Measurements from ENCODE around the gene MID1.

DNA sequence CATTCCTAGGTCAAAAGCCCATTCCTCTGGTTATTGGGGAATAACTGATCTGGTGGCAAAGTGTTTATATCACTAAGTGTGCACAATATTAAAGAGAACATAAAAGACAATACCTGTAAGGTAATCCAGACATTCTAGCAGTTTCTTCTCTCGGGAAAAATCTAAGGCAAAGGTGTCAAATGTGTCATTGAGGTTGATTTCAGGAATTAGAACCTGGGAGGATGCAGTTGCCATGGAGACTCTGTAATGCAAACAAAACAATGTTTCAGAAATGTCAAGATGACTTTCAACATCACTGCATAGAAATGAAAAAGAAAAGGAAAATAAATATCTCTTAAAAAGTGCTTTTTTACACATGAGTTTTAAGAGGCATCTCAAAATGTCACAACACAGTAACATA, 145.9 kb downstream of the MID1 start:
- TF ChIP-seq, protein P1, sequence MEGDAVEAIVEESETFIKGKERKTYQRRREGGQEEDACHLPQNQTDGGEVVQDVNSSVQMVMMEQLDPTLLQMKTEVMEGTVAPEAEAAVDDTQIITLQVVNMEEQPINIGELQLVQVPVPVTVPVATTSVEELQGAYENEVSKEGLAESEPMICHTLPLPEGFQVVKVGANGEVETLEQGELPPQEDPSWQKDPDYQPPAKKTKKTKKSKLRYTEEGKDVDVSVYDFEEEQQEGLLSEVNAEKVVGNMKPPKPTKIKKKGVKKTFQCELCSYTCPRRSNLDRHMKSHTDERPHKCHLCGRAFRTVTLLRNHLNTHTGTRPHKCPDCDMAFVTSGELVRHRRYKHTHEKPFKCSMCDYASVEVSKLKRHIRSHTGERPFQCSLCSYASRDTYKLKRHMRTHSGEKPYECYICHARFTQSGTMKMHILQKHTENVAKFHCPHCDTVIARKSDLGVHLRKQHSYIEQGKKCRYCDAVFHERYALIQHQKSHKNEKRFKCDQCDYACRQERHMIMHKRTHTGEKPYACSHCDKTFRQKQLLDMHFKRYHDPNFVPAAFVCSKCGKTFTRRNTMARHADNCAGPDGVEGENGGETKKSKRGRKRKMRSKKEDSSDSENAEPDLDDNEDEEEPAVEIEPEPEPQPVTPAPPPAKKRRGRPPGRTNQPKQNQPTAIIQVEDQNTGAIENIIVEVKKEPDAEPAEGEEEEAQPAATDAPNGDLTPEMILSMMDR (conservative IDR thresholded peaks at IDR 0.05) = no peak
- no peak for TF ChIP-seq EZH2 (IDR thresholded peaks at IDR 0.05; ENCODE audit: low read depth)

Data from PC-9 (cell line).